Peyer's patch (tissue), 4 donors: ENCODE measurements around the gene NFIB. TPM values are rescaled to one million over a fixed set of nuclear protein-coding genes. Genes with fewer than 3 reads are reported as not detected.

Experiments used
- DNase-seq, 3 donors: peaks; one replicate each; pipeline ENCODE4 v3.0.0-alpha.2; 2017 to 2019
- H3K27ac ChIP-seq, 4 donors: fragments of 200-600 bp; sonication (generic); one replicate each; pipeline ENCODE4 v1.5.1; 2016 to 2019
- H3K27me3 ChIP-seq, 2 donors: fragments of 200-600 bp; sonication (generic); one replicate each; pipeline ENCODE4 v1.5.1; 2019
- H3K36me3 ChIP-seq, 3 donors: fragments of 200-600 bp; sonication (generic); one replicate each; pipeline ENCODE4 v1.5.1; 2016 to 2019
- H3K4me1 ChIP-seq, 4 donors: fragments of 200-600 bp; sonication (generic); one replicate each; pipeline ENCODE4 v1.5.1; 2016 to 2019
- H3K4me3 ChIP-seq, 4 donors: fragments of 200-600 bp; sonication (generic); 1 replicate in 3 of 4; 2 replicates in 1 of 4; pipeline ENCODE4 v1.5.1; 2016 to 2019; ENCODE audit warnings: mild to moderate bottlenecking in 1 of 4
- H3K9me3 ChIP-seq, 4 donors: fragments of 200-600 bp; sonication (generic); one replicate each; pipeline ENCODE4 v1.5.1; 2016 to 2019; ENCODE audit warnings: mild to moderate bottlenecking in 1 of 4
- CTCF ChIP-seq, 6 experiments: fragments of 450-650 bp in 4 of 6; fragments of 200-600 bp in 2 of 6; sonication (generic) in 1 of 6; IDR thresholded peaks; one replicate each; pipeline ENCODE4 v1.5.1; 2017 to 2019; ENCODE audit warnings: antibody characterized with exemption in 6 of 6, mild to moderate bottlenecking in 3 of 6, moderate library complexity in 1 of 6
- POLR2A ChIP-seq, 2 donors: fragments of 450-650 bp; IDR thresholded peaks; one replicate each; pipeline ENCODE4 v1.5.1; 2017; ENCODE audit warnings: antibody characterized with exemption in 2 of 2, mild to moderate bottlenecking in 2 of 2, moderate library complexity in 2 of 2
- total RNA-seq, 4 donors: library from RNA; depleted of rRNA; stranded (reverse); fragments of >200 nt; gene quantifications; one replicate each; pipeline ENCODE4 v1.1.0, GENCODE V29; 2016

NFIB gene
- total RNA-seq, 4 donors from 2014 or later, result 89.7 to 229 (median 159) TPM

GRCh38 chr9:14086495-14086894 is 227.4 kb downstream of the NFIB start:
- Histone ChIP-seq H3K4me1 (no peaks in the 10 kb centered on the region), H3K9me3 (no peaks in the 10 kb centered on the region), H3K27ac (no peak overlapping the region), H3K27me3 (no peaks in the 10 kb centered on the region), H3K4me3 (no peak overlapping the region), H3K36me3 (peaks cover 0 to 6% (median 0%) of the 10 kb centered on the region in 3 donors)
- DNase-seq, result no peak
- TF ChIP-seq CTCF (IDR thresholded peaks at IDR 0.05) (no peak), POLR2A (IDR thresholded peaks at IDR 0.05) (no peak)

DNA sequence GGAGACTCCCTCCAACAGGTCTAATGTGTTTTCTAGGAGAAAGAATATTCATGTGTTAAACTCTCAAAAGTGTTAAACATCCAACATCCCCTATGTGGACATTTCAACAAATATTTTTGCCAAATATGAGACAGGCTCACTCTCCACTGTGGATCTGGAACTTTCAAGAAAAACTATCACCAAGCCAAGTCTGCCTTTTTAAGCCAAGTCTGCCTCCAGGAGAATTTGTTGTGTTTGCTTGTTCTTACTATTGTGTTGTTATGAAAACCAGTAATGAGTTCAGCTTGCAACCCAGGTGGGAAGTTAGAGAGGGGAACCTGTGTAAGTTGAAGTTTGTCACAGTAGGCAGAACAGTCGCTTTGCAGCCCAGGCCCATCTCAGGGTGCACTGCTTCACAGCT is 228.1 kb downstream of the NFIB start:
- no peak for TF ChIP-seq CTCF (IDR thresholded peaks at IDR 0.05)
- Histone ChIP-seq H3K27ac (no peak overlapping the region), H3K4me3 (no peak overlapping the region), H3K4me1 (no peaks in the 10 kb centered on the region), H3K36me3 (peaks cover 0 to 6% (median 0%) of the 10 kb centered on the region in 3 donors), H3K27me3 (no peaks in the 10 kb centered on the region), H3K9me3 (no peaks in the 10 kb centered on the region)
- DNase-seq, result no peak

DNA sequence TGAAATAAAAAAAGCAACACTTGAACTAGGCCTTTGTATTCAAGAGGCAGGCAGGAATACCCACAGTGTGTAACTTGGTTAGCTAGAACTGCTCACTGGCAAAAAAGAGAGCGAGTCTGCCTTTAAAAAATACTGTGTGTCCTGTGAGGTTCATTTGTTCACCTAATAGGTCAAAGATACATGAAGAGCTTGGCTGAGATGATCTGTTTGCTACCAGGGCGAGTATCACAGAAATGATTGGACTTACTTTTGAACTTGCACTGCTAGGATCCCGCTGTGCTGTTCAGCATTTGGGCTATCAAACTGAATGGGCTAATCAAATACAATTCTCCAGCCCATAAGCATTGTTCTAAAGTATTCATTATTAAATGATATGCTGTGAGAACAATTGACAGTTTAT is 229.1 kb downstream of the NFIB start:
- Histone ChIP-seq H3K27me3 (no peaks in the 10 kb centered on the region), H3K36me3 (peaks cover 0 to 6% (median 0%) of the 10 kb centered on the region in 3 donors), H3K27ac (no peak overlapping the region), H3K9me3 (no peaks in the 10 kb centered on the region), H3K4me1 (no peaks in the 10 kb centered on the region), H3K4me3 (no peak overlapping the region)
- TF ChIP-seq POLR2A (IDR thresholded peaks at IDR 0.05) (no peak), CTCF (IDR thresholded peaks at IDR 0.05) (no peak)
- no peak for DNase-seq

DNA sequence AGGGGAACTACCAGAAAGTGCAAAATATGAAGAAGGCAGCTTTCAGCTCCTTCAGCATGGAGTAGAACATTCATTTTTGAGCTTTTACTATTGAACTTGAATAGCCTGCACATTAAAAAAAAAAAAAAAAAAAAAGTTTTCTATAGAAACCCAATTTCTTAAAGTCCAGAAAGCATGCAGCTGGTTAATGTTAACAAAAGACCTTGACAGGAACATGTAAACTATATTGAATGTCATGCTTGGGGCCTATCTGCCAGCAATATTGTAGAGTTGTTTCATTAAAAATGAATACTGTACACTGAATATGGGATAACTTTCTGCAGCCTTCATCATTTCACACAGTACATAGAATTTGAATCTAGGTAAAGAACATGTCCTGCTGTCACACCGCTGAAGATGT is 230.6 kb downstream of the NFIB start:
- Histone ChIP-seq H3K36me3 (peaks cover 0 to 6% (median 0%) of the 10 kb centered on the region in 3 donors), H3K4me3 (no peak overlapping the region), H3K27me3 (no peaks in the 10 kb centered on the region), H3K4me1 (no peaks in the 10 kb centered on the region), H3K27ac (no peak overlapping the region), H3K9me3 (no peaks in the 10 kb centered on the region)
- TF ChIP-seq POLR2A (IDR thresholded peaks at IDR 0.05) (no peak), CTCF (IDR thresholded peaks at IDR 0.05) (no peak)
- DNase-seq, result no peak

GRCh38 chr9:14082732-14083131 is 231.2 kb downstream of the NFIB start:
- Histone ChIP-seq H3K27me3 (no peaks in the 10 kb centered on the region), H3K4me3 (no peak overlapping the region), H3K27ac (no peak overlapping the region), H3K36me3 (peaks cover 0 to 2% (median 0%) of the 10 kb centered on the region in 3 donors), H3K9me3 (no peaks in the 10 kb centered on the region), H3K4me1 (no peaks in the 10 kb centered on the region)
- TF ChIP-seq POLR2A (IDR thresholded peaks at IDR 0.05), result no peak
- no peak for TF ChIP-seq CTCF (IDR thresholded peaks at IDR 0.05)
- DNase-seq, result no peak

- no peaks in the 10 kb centered on the region for H3K27me3 ChIP-seq
- no peaks in the 10 kb centered on the region for H3K9me3 ChIP-seq
- no peak overlapping the region for H3K4me3 ChIP-seq
- DNase-seq, result no peak
- no peaks in the 10 kb centered on the region for H3K36me3 ChIP-seq
- no peak for TF ChIP-seq POLR2A (IDR thresholded peaks at IDR 0.05)
- no peak for TF ChIP-seq CTCF (IDR thresholded peaks at IDR 0.05)
- H3K4me1 ChIP-seq, result no peaks in the 10 kb centered on the region
- H3K27ac ChIP-seq, result no peak overlapping the region
Observed at GRCh38 chr9:14081745-14082144, 232.2 kb downstream of the NFIB start.
